HL-60/S4 treated with phorbol 12-myristate 13-acetate at 8.2 ng/mL for 4 days and 3 days (cell line): Measurements from ENCODE around the gene NRROS.

Experiments used
- in situ Hi-C: fragments of 300-500 bp; cut with MboI; formaldehyde crosslinking; loops from 2 replicates; pipeline ENCODE4 v1.15.0; 2022; ENCODE audit warnings: low sequenced_read_pairs

NRROS gene

DNA sequence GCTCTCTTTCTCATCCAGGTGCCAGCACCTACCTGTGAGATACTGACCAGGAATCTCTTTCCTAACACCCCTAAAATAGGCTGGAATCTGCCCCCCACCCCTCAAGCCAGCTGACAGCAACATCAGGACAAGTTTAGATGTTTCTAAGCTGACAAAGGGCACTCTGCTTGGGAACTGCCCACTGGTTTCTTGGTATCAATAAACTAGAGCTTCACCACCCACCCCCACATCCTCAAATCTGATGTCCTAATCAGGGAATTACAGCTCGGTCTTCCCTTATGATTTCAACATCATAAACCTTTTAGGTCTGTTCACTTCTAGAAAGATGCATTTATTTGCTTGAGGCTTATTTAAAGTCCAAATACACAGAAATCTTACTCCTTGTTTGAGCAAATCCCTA is 37.9 kb downstream of the NRROS start:
- in situ Hi-C loops = no loop called here

DNA sequence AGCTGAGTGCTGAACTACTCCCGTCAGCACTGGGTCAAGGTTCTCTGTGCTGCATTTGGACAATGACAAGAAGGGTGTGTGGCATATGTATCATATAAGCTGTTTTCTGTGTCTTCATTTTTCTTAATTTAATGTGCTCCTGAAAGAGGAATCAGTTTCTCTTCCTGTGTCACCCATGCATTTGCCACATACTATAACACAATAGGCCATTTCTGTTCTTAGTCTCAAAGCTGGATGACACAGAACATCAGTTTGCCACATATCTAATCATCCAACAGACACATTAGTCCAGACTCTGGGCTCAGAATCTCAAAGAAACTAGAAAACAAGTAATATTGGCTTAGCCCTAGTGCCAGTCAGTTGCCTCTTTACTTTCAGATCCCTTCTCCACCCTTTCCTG is 38.4 kb downstream of the NRROS start:
- in situ Hi-C loops = no loop called here

DNA sequence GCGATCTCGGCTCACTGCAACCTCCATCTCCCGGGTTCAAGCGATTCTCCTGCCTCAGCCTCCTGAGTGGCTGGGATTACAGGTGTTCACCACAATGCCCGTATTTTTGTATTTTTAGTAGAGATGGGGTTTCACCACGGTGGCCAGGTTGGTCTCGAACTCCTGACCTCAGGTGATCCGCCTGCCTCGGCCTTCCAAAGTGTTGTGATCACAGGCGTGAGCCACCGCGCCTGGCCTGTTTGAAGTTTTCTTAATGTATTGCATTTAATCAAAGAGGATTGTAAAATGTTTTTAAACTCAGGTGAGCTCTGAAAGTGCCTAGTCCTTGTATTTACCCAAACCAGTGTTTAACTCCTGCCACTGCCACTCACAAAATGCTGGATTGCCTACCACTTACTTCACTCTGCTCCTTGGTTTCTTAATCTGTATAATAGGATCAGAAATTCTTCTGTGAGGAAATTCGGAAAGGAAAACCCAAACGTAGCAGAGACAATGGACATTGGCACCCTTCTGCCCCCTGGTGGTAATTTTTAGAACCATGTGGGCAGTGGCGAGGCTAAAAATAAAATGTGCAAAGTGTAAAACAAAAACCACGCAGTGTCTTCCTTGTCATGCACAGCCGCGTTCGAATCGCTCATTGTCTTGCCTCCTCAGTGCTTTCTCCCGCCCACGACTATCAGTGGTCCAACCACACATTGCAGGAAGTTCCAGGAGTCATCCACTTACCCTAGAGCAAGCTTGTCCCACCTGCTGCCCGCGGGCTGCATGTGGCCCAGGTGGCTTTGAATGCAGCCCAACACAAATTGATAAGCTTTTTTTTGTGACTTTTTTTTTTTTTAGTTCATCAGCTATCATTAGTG is 45.3 kb downstream of the NRROS start:
- in situ Hi-C loops = loop anchor here (10.0 kb wide), 1 partner anchor 80 kb away; no protein-coding TSS in a partner anchor

DNA sequence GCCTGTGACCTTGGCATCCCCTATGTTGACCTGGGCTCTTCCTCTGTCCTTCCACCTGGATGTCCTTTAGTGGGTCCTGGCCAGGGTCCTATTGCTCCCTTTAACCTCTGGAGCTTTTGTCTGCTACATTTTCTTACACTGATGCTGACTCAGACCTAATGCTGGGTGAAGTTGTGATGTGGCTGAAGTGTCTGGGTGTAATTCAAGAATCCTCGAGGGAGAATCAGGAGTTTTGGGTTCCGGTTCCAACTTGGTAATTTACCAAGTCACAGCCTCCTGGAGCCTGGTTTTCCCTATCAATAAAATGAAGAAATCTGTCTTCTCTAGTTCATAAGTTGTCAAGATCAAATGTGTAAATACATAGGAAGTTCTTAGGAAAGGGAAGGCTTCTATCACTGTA is 46.9 kb downstream of the NRROS start:
- in situ Hi-C loops = loop anchor here (10.0 kb wide), 1 partner anchor 82 kb away; no protein-coding TSS in a partner anchor

DNA sequence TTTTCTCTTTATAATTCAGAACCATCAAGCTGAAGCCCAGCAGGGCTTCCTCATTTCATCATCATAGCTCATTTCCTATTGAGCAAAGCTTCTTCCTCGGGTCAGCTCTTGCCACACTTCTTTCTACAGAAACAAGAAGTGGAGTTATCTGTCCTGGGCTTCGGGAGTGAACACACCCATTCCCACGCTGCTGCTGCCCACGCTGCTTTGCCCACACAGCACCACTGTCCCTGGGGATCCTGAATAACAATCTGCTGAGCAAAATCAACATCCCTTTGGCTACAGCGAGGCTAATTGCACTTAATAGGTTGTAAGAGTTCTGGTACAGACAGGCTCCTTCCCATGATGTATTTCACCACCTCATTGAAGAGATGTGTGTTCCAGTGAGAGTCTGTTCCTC is 48.9 kb downstream of the NRROS start:
- in situ Hi-C loops = loop anchor here (10.0 kb wide), 1 partner anchor 84 kb away; no protein-coding TSS in a partner anchor

DNA sequence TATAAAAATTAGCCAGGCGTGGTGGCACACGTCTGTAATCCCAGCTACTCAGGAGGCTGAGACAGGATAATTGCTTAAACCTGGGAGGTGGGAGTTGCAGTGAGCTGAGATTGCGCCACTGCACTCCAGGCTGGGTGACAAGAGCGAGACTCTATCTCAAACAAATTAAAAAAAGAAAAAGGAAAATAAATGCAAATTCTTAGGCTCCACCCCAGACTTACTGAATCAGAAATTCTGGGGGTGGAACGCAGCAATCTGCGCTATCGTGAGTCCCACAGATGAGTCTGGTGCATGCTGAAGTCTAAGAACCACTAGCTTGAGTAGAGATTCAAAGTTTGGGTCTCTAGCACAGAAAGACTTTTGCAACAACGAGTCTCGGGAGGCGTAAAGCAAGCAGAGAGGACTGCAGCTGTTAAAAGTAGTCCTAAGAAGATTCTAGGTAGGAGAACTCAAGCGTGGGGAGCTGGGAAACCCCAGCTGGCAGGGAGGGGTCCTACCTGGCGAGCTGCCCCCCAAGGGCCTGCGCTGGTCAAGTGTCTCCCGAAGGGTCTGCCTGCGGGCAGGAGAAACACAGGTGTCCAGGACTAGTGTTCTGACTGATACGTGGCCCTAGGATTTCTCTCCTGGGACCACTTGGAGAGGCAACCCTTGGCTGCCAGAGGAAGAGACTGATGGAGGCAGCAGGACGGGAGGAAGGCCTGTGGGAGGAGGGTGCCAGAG is 50.6 kb downstream of the NRROS start:
- in situ Hi-C loops = loop anchor here (10.0 kb wide), 1 partner anchor 85 kb away; no protein-coding TSS in a partner anchor

DNA sequence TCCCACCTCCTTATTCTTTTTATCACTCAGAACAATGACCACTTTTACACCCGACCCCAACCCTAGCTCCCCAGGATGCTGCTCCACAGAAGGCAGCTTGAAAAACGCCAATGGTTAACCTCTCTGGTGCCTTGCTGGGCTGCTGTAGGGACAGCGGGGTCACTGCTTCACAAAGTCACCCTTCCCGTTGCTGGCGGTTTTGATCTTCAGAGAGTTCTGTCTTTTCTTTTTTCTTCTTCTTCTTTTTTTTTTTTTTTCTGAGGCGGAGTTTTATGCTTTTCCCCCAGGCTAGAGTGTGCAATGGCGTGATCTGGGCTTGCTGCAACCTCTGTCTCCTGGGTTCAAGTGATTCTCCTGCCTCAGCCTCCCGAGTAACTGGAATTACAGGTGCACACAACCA is 51.9 kb downstream of the NRROS start:
- in situ Hi-C loops = no loop called here

DNA sequence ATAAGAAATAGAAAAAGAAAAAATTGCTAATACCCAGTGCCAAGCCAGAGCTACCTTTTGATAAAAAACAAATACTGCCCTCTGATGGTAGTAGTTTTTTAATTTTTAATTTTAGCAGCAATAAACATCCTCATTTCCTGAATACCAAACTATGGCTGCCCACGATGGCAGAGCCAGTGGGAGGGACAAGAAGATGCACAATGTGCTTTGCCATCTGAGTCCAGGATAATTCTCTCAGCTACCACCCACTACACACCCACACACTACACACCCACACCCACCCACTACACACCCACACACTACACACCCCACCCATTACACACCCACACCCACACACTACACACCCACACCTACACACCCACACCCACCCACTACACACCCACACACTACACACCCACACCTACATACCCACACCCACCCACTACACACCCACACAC is 54.7 kb downstream of the NRROS start:
- in situ Hi-C loops = no loop called here

DNA sequence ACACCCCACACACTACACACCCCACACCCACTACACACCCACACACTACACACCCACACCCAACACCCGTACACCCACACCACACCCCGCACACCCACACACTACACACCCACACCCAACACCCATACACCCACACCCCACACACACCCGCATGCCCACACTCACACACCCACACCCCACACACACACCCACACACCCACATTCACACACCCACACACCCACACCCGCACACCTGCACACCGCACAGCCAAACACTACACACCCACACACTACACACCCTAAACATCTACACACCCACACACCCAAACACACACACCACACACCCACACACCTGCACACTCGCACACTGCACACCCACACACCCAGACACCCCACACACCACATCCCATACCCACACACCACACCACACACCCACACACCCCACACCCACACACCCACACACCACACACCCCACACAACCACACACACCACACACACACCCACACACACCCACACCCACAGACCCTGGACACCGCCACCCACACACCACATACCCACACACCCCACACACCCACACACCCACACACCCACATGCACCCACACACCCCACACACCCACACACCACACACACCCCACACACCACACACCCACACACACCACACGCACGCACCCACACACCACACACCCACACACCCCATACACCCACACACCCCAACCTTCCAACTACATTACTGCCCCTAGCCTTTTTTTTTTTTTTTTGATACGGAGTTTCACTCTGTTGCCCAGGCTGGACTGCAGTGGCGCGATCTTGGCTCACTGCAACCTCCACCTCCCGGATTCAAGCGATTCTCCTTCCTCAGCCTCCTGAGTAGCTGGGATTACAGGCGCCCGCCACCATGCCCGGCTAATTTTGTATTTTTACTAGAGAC is 55.7 kb downstream of the NRROS start:
- in situ Hi-C loops = no loop called here

DNA sequence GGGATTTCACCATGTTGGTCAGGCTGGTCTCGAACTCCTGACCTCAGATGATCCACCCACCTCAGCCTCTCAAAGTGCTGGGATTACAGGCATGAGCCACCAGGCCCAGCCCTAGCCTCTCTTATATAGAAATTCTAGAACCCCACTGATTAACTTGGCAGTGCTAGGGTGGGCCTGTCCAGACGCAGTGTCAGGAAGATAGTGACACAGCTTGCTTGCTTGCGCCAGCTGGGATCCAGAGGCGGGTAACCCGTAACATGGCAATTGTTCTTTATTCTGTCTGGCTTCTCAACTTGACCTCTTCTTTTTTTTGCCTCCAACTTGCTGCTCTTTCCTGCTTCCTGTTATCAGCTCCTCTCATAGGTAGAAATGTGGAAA is 56.3 kb downstream of the NRROS start:
- in situ Hi-C loops = no loop called here

DNA sequence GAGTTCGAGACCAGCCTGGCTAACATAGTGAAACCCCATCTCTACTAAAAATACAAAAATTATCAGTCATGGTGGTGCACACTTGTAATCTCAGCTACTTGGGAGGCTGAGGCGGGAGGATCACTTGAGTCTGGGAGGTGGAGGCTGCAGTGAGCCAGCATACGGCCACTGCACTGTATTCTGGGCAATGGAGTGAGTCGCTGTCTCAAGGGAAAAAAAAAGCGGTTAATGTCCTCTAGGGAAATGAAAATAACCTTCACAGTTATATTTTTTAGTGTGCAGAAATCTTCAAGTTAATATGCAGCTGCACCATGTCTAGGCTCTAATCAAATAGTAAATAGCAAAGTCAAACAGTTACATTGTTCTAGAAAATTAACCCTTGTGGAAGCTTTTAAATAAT is 57.8 kb downstream of the NRROS start:
- in situ Hi-C loops = no loop called here

DNA sequence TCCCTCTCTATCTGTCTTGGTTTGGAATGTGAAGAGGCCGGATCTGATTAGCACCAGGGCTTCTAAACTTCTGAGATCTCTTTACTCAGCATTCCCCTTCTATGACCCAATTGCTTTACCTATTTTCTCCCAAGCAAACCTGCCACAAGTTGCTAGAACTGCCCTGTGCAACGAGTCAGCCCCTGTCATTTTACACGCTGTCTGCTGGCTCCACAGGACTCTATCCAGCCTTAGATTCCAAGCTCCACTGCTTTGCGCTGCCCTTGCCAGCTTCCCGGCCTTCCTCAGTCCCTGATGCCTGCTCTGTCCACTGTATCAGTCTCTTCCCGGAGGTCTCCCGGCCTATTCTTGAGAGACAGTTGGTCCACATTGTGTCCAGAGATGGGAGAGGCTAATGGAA is 60.3 kb downstream of the NRROS start:
- in situ Hi-C loops = no loop called here

DNA sequence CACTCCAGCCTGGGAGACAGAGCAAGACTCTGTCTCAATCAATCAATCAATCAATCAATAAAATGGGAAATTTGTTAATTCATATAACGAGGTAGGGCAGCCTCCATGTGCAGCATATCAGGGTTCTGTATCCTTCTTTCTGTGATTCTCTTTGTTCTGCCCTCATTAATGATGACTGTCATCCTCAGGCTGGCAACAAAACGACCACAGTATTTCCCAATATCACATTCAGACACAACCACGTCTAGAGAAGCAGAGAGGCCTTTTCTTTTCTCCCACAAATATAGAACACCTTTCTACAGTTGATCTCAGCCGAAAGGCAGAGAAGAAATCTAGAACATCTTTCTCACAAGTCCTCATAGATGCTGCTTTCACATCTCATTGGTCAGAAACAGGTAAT is 61.3 kb downstream of the NRROS start:
- in situ Hi-C loops = no loop called here

DNA sequence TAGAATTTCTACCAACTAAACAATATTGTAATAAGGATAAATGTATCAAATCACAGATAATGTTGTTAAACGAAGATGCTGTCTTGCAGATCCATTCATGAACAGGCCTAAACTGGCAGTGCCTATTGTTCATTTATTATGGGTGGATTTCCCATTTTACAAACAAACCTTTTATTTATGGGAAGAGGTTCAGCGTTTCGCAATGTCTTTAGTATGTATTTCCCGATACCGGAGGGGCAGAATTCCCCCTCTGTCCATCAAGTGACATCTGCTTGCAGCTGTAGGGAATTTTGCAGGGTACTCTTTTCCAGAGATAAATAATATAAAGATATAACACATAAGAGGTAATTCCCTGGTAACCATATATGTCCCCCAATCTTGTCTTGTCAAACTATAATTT is 66.8 kb downstream of the NRROS start:
- in situ Hi-C loops = no loop called here

DNA sequence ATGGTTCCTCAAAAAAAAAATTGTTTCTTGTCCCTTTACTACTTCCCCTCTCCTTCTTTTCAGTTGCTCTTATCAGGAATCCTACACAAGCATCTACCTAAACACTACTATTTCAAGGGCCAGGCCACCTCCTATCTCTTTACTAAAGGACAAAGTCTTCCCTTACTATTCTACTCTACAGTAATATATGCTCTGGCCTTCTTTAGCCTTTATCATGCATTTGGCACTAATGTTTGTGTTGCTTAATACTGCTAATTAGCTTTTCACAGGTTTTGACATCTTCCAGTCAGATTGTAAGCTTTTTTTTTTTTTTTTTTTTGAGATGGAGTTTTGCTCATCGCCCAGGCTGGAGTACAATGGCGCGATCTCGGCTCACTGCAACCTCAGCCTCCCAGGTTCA is 67.2 kb downstream of the NRROS start:
- in situ Hi-C loops = no loop called here

DNA sequence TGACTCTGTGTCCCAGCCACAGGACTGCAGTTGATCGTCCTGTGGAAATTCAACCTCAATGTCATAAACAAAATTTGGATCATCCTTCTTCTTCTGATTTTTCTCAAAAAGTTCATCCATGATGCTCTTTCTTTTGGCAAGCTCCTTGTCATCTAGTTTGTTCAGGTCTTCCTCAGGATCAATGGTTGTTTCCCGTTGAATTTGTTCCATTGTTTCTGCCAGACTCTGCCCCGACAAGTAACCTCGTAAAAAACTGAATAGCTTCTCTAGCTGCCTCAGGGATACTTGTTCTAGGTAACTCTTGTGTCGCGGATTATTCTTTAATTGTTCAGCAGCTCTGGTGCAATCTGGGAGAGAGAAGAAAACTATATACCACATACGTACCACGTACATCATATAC is 68.1 kb downstream of the NRROS start:
- in situ Hi-C loops = no loop called here

DNA sequence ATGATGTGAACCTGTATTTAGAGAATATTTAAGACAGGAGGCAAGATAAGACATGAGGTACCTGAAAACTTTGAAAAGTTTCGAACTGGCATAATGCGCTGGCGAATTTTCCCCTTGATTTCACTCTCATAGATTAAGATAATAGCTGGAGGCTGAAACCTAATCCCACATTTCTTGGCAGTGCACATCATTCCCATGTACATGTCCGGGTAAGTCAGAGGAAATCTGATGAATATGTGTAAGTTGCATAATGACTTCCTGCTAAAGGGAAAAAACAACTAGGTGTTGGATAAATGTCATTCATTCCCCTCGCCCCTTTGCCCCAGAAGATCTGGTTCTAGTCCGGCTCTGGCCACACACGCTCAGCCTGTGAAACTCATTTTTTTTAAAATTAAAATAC is 69.0 kb downstream of the NRROS start:
- in situ Hi-C loops = no loop called here
